H1 (cell line): ENCODE measurements around the gene CAMTA1. TPM values are rescaled to one million over a fixed set of nuclear protein-coding genes. Genes with fewer than 3 reads are reported as not detected.

Experiments used
- CTCF ChIA-PET: fragments of 300-600 bp; sonication (Branson Sonifier 250); formaldehyde crosslinking; loops from one replicate; lab custom pipeline; 2021; ENCODE audit not compliant: partially characterized antibody; lab: Charles Lee
- POLR2A ChIA-PET: fragments of 300-600 bp; sonication (Branson Sonifier 250); formaldehyde crosslinking; loops from one replicate; lab custom pipeline; 2021; ENCODE audit warnings: inconsistent platforms; ENCODE audit not compliant: partially characterized antibody; lab: Charles Lee
- DNase-seq, 2 experiments: peaks; one replicate each; pipeline versions ENCODE4 v3.0.0 to v3.0.0-alpha.2; 2010 to 2022; ENCODE audit warnings: low spot score in 2 of 2, low read depth in 1 of 2, mixed read lengths in 1 of 2
- FAIRE-seq: peaks from 2 replicates; lab custom pipeline; 2011; peaks lifted over from hg19 to GRCh38; lab: Jason Lieb, UNC
- H2AFZ ChIP-seq: 2 replicates; pipeline ENCODE4 v1.8.1; 2012; ENCODE audit warnings: low read length, inconsistent platforms
- H2AK5ac ChIP-seq: 2 replicates; pipeline ENCODE4 v1.6.1; 2013; ENCODE audit warnings: low read depth, low read length
- H2BK120ac ChIP-seq: replicated peaks from 2 replicates; pipeline ENCODE3; 2013; ENCODE audit warnings: low read depth, low read length, inconsistent platforms
- H2BK12ac ChIP-seq: 2 replicates; pipeline ENCODE4 v1.6.1; 2013; ENCODE audit warnings: low read depth, low read length
- H2BK15ac ChIP-seq: 2 replicates; pipeline ENCODE4 v1.6.1; 2013; ENCODE audit warnings: low read length
- H2BK20ac ChIP-seq: 2 replicates; pipeline ENCODE4 v1.6.1; 2013; ENCODE audit warnings: low read length
- H2BK5ac ChIP-seq: 2 replicates; pipeline ENCODE4 v1.6.1; 2013; ENCODE audit warnings: low read depth, low read length
- H3K14ac ChIP-seq: 2 replicates; pipeline ENCODE4 v1.6.1; 2013; ENCODE audit warnings: inconsistent platforms; ENCODE audit not compliant: insufficient read length
- H3K18ac ChIP-seq: 2 replicates; pipeline ENCODE4 v1.6.1; 2013; ENCODE audit warnings: low read length; ENCODE audit errors: extremely low read depth
- H3K23ac ChIP-seq: 2 replicates; pipeline ENCODE4 v1.6.1; 2013; ENCODE audit warnings: inconsistent platforms; ENCODE audit not compliant: insufficient read length
- H3K23me2 ChIP-seq: 2 replicates; pipeline ENCODE4 v1.6.1; 2013; ENCODE audit warnings: low read depth, low read length
- H3K27ac ChIP-seq: 2 replicates; pipeline ENCODE4 v1.6.1; 2011; ENCODE audit warnings: low read depth, low read length, inconsistent platforms
- H3K27me3 ChIP-seq, 4 experiments: replicated peaks in 1 of 4; 1 replicate in 1 of 4; 2 replicates in 3 of 4; pipeline versions ENCODE4 v1.6.1 to v1.8.1; 2011 to 2013; ENCODE audit warnings: low read length in 3 of 4, mild to moderate bottlenecking in 3 of 4, inconsistent platforms in 2 of 4, mixed read lengths in 2 of 4, moderate library complexity in 1 of 4; ENCODE audit not compliant: control insufficient read depth in 3 of 4, insufficient read depth in 3 of 4; ENCODE audit errors: extremely low read depth in 1 of 4
- H3K36me3 ChIP-seq, 4 experiments: 2 replicates each; pipeline versions ENCODE4 v1.6.1 to v1.8.1; 2011 to 2013; ENCODE audit warnings: mild to moderate bottlenecking in 4 of 4, low read length in 3 of 4, moderate library complexity in 2 of 4, control low read depth in 1 of 4, inconsistent platforms in 1 of 4; ENCODE audit not compliant: insufficient read depth in 4 of 4, control insufficient read depth in 2 of 4
- H3K4ac ChIP-seq: replicated peaks from 2 replicates; pipeline ENCODE3; 2013; ENCODE audit warnings: low read length, low read depth, mixed read lengths, inconsistent platforms; ENCODE audit not compliant: insufficient read length
- H3K4me1 ChIP-seq, 4 experiments: replicated peaks in 1 of 4; 1 replicate in 1 of 4; 2 replicates in 3 of 4; pipeline versions ENCODE4 v1.6.1 to v1.8.1; 2011 to 2013; ENCODE audit warnings: low read length in 3 of 4, inconsistent platforms in 2 of 4, mixed read lengths in 1 of 4; ENCODE audit not compliant: insufficient read depth in 4 of 4, control insufficient read depth in 3 of 4
- H3K4me2 ChIP-seq, 2 experiments: 2 replicates each; pipeline versions ENCODE4 v1.6.1 to v1.8.1; 2011 to 2013; ENCODE audit warnings: low read depth in 2 of 2, low read length in 2 of 2, control low read depth in 1 of 2, inconsistent platforms in 1 of 2, mild to moderate bottlenecking in 1 of 2; ENCODE audit not compliant: insufficient read depth in 1 of 2
- H3K4me3 ChIP-seq, 4 experiments: fragments of 200-600, 300-600 bp in 1 of 4; sonication (generic), shearing (Covaris generic), sonication (Bioruptor Twin) in 1 of 4; 2 replicates each; pipeline versions ENCODE4 v1.5.1 to v1.8.1; 2011 to 2016; ENCODE audit warnings: low read length in 4 of 4, low read depth in 3 of 4, control low read depth in 2 of 4, inconsistent platforms in 2 of 4, mild to moderate bottlenecking in 2 of 4, mixed read lengths in 1 of 4, moderate library complexity in 1 of 4; ENCODE audit not compliant: insufficient read depth in 2 of 4; ENCODE audit errors: extremely low read depth in 1 of 4
- H3K56ac ChIP-seq: replicated peaks from 2 replicates; pipeline ENCODE3; 2013; ENCODE audit warnings: low read depth, mild to moderate bottlenecking, mixed read lengths, low read length, inconsistent platforms; ENCODE audit not compliant: insufficient read length
- H3K79me1 ChIP-seq: 2 replicates; pipeline ENCODE4 v1.6.1; 2013; ENCODE audit warnings: low read depth, low read length, control low read depth
- H3K79me2 ChIP-seq, 2 experiments: 2 replicates each; pipeline versions ENCODE4 v1.6.1 to v1.8.1; 2012 to 2013; ENCODE audit warnings: low read length in 2 of 2, mild to moderate bottlenecking in 2 of 2, inconsistent platforms in 1 of 2; ENCODE audit not compliant: insufficient read depth in 2 of 2, control insufficient read depth in 1 of 2
- H3K9ac ChIP-seq, 4 experiments: replicated peaks in 1 of 4; 1 replicate in 1 of 4; 2 replicates in 3 of 4; pipeline versions ENCODE4 v1.6.1 to v1.8.1; 2011 to 2013; ENCODE audit warnings: low read depth in 3 of 4, low read length in 3 of 4, control low read depth in 2 of 4, mild to moderate bottlenecking in 2 of 4, moderate library complexity in 2 of 4, inconsistent platforms in 1 of 4; ENCODE audit errors: extremely low read depth in 1 of 4
- H3K9me3 ChIP-seq, 2 experiments: 2 replicates each; pipeline versions ENCODE4 v1.6.1 to v1.8.1; 2012 to 2013; ENCODE audit warnings: mild to moderate bottlenecking in 2 of 2, moderate library complexity in 2 of 2, control low read depth in 1 of 2, inconsistent platforms in 1 of 2, low read depth in 1 of 2, low read length in 1 of 2, mixed read lengths in 1 of 2; ENCODE audit not compliant: insufficient read depth in 2 of 2
- H4K20me1 ChIP-seq, 2 experiments: replicated peaks in 1 of 2; 2 replicates each; pipeline versions ENCODE3 to v1.8.1; 2011 to 2013; ENCODE audit warnings: inconsistent platforms in 2 of 2, low read length in 2 of 2, mild to moderate bottlenecking in 1 of 2; ENCODE audit not compliant: insufficient read depth in 2 of 2, control insufficient read depth in 1 of 2
- H4K5ac ChIP-seq: 2 replicates; pipeline ENCODE4 v1.6.1; 2013; ENCODE audit warnings: low read length, low read depth, mixed read lengths, inconsistent platforms; ENCODE audit not compliant: insufficient read length
- H4K8ac ChIP-seq: 2 replicates; pipeline ENCODE4 v1.8.0; 2013; ENCODE audit warnings: mild to moderate bottlenecking, moderate library complexity, low read length, inconsistent platforms; ENCODE audit not compliant: insufficient read depth; ENCODE audit errors: extremely low read depth
- H4K91ac ChIP-seq: replicated peaks from 2 replicates; pipeline ENCODE3; 2013; ENCODE audit warnings: low read length, mixed read lengths, inconsistent platforms; ENCODE audit not compliant: insufficient read length
- ASH2L ChIP-seq: fragments of 200-600, 300-600 bp; sonication (generic); IDR thresholded peaks from one replicate; pipeline ENCODE4 v1.7.1; 2017; ENCODE audit warnings: low read length
- BACH1 ChIP-seq: IDR thresholded peaks from 2 replicates; pipeline ENCODE4 v1.6.1; 2012; ENCODE audit warnings: low read length, improper control_type of control experiment
- CBX8 ChIP-seq: fragments of 300-800, 300-1000 bp; sonication (generic); IDR thresholded peaks from 2 replicates; pipeline ENCODE4 v1.7.1; 2016; ENCODE audit warnings: low read depth, low read length, borderline replicate concordance
- EGR1 ChIP-seq: IDR thresholded peaks from 2 replicates; pipeline ENCODE4 v1.6.1; 2011; ENCODE audit warnings: low read depth, low read length, borderline replicate concordance
- EP300 ChIP-seq, 2 experiments: IDR thresholded peaks; 1 replicate in 1 of 2; 2 replicates in 1 of 2; pipeline ENCODE4 v1.6.1; 2011 to 2012; ENCODE audit warnings: low read depth in 2 of 2, low read length in 2 of 2, mild to moderate bottlenecking in 2 of 2, borderline replicate concordance in 1 of 2, inconsistent platforms in 1 of 2, moderate library complexity in 1 of 2
- FOSL1 ChIP-seq: IDR thresholded peaks from 2 replicates; pipeline ENCODE4 v1.6.1; 2011; ENCODE audit warnings: mild to moderate bottlenecking, low read depth, low read length, moderate library complexity; ENCODE audit not compliant: insufficient read depth
- GTF2F1 ChIP-seq: IDR thresholded peaks from 2 replicates; pipeline ENCODE4 v1.6.1; 2012; ENCODE audit warnings: low read depth, low read length, improper control_type of control experiment, borderline replicate concordance
- KDM4A ChIP-seq: IDR thresholded peaks from one replicate; pipeline ENCODE4 v1.7.1; 2012; ENCODE audit warnings: low read depth, mild to moderate bottlenecking, moderate library complexity, low read length, inconsistent platforms; ENCODE audit not compliant: severe bottlenecking
- POLR2A ChIP-seq, 2 experiments: IDR thresholded peaks; 1 replicate in 1 of 2; 2 replicates in 1 of 2; pipeline ENCODE4 v1.6.1; 2011; ENCODE audit warnings: low read depth in 2 of 2, low read length in 2 of 2, mild to moderate bottlenecking in 2 of 2; ENCODE audit errors: control extremely low read depth in 1 of 2
- RNF2 ChIP-seq: fragments of 200-900, 300-1000 bp; sonication (generic); IDR thresholded peaks from 2 replicates; pipeline ENCODE4 v1.7.1; 2016; ENCODE audit warnings: borderline replicate concordance, low read depth, mild to moderate bottlenecking, antibody characterized with exemption, low read length; ENCODE audit not compliant: poor library complexity, severe bottlenecking; ENCODE audit errors: missing control alignments
- SIX5 ChIP-seq: IDR thresholded peaks from 2 replicates; pipeline ENCODE4 v1.6.1; 2011; ENCODE audit warnings: mild to moderate bottlenecking, low read depth, low read length
- SRF ChIP-seq: IDR thresholded peaks from 2 replicates; pipeline ENCODE4 v1.6.1; 2011; ENCODE audit warnings: mild to moderate bottlenecking, low read depth, low read length, moderate library complexity
- SUZ12 ChIP-seq: fragments of 200-600 bp; sonication (generic); IDR thresholded peaks from 2 replicates; pipeline ENCODE4 v1.6.1; 2012; ENCODE audit warnings: mild to moderate bottlenecking, inconsistent platforms, low read length, moderate library complexity, mixed read lengths
- WGBS, 2 experiments: shearing (Covaris generic) in 1 of 2; methylation state at CpG; one replicate each; pipeline versions ENCODE4 v1.1.6 to v1.1.7; 2013 to 2015; ENCODE audit warnings: low lambda C conversion rate in 2 of 2, mixed read lengths in 2 of 2, inconsistent platforms in 1 of 2, low coverage in 1 of 2, missing lambda C conversion rate in 1 of 2; ENCODE audit not compliant: insufficient replicate concordance in 2 of 2, insufficient coverage in 1 of 2, insufficient read length in 1 of 2; ENCODE audit errors: extremely low coverage in 1 of 2, missing lambda C conversion rate in 1 of 2; 5-methylcytosine and 5-hydroxymethylcytosine counted together
- polyA plus RNA-seq, 7 experiments: library from polyadenylated mRNA; depleted of rRNA in 3 of 7; stranded (reverse) in 5 of 7; unstranded in 2 of 7; fragments of >200 nt in 5 of 7; fragments of 200-250 nt in 2 of 7; gene quantifications; 1 replicate in 5 of 7; 2 replicates in 1 of 7; 4 replicates in 1 of 7; pipeline versions ENCODE4 v1.2.1 to v1.2.3, GENCODE V29; 2011 to 2013; ENCODE audit warnings: missing spikeins in 2 of 7, mixed read lengths in 2 of 7
- total RNA-seq: library from RNA; stranded (reverse); fragmentation: NEBNext Ultra II Directional; extraction: Animal tissue kit (Norgen Biotek cat#: 25700); gene quantifications from 2 replicates; pipeline ENCODE4 v1.2.1, GENCODE V29; 2021
- TF ChIP-seq, protein P1 (sequence below): IDR thresholded peaks from 2 replicates; pipeline ENCODE4 v1.6.1; 2012; ENCODE audit warnings: inconsistent platforms

Gene CAMTA1
- total and polyA plus RNA-seq, 2 of the 8 experiments (the other 6 are each of a cell fraction or from before 2014, with no cell fraction given), result 65.0 to 119 TPM

DNA sequence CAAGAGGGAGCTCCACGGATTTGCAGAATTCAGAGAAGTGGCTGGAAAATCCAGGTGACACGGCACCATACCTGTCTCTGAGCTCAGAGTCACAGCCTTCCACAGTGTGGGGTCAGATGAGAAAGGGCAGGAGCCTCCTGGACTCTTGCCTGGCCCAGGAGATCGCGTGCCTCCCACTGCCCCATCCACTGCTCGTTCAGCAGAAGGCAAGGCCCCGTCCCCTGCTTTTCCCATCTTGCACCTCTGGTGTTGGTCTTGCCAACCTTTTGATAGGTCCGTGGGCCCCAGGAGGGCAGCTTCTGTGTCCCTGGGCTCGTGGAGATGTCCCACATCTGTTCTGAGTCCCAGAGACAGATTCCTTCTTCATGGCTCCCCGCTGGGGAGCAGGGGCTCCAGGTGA is 902.2 kb downstream of the CAMTA1 start:
- Histone ChIP-seq H2BK12ac (no peak overlapping the region), H3K18ac (no peak overlapping the region), H3K79me1 (no peaks in the 10 kb centered on the region), H2BK5ac (no peak overlapping the region), H4K5ac (no peak overlapping the region), H3K9me3 (peaks cover 10% of the 10 kb centered on the region in 2 experiments; a peak in 3 of 4 replicates), H3K14ac (no peak overlapping the region), H4K20me1 (no peaks in the 10 kb centered on the region), H3K4me3 (no peak overlapping the region), H3K23me2 (no peaks in the 10 kb centered on the region), H2AK5ac (no peak overlapping the region), H3K27ac (no peak overlapping the region), H3K4me2 (no peak overlapping the region), H2BK120ac (no peak overlapping the region), H3K36me3 (no peaks in the 10 kb centered on the region), H3K4ac (no peak overlapping the region), H3K23ac (no peak overlapping the region), H4K8ac (peak overlapping the region; percentile 42), H3K4me1 (peaks cover 0 to 9% (median 0%) of the 10 kb centered on the region in 4 experiments; a peak in 1 of 7 replicates), H3K79me2 (no peaks in the 10 kb centered on the region), H4K91ac (no peak overlapping the region), H3K27me3 (no peaks in the 10 kb centered on the region), H2BK15ac (no peak overlapping the region), H2AFZ (no peak overlapping the region), H2BK20ac (no peak overlapping the region), H3K56ac (no peak overlapping the region), H3K9ac (no peak overlapping the region)
- 88% methylated on average over 9 of the region's 9 CpGs; no CpG with 5 or more reads in 1 of the 2 experiments for WGBS, 2 experiments
- no peak for FAIRE-seq
- POLR2A ChIA-PET, result interaction anchor here (0.7 to 1.8 kb wide), 5 partner anchors 11 to 633 kb away, joined by 3 to 9 read pairs (median 3); no protein-coding TSS in a partner anchor
- CTCF ChIA-PET, result interaction anchor here (0.6 to 6.1 kb wide), 4 partner anchors 19 to 778 kb away, joined by 3 to 28 read pairs (median 12); no protein-coding TSS in a partner anchor
- DNase-seq, result no peak
- TF ChIP-seq EP300 (IDR thresholded peaks at IDR 0.05; ENCODE audit: borderline replicate concordance in 1 of 2, low read depth in 2 of 2, low read length in 2 of 2), result no peak
- no peak for TF ChIP-seq POLR2A (IDR thresholded peaks at IDR 0.05; ENCODE audit: control extremely low read depth in 1 of 2, low read depth in 2 of 2, low read length in 2 of 2)
- no peak for TF ChIP-seq SIX5
- TF ChIP-seq EGR1, result no peak
- TF ChIP-seq, protein P1, sequence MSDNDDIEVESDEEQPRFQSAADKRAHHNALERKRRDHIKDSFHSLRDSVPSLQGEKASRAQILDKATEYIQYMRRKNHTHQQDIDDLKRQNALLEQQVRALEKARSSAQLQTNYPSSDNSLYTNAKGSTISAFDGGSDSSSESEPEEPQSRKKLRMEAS, result no peak
- no peak for TF ChIP-seq SRF
- TF ChIP-seq RNF2, result no peak
- no peak for TF ChIP-seq BACH1
- no peak for TF ChIP-seq FOSL1
- TF ChIP-seq SUZ12, result no peak
- TF ChIP-seq GTF2F1, result no peak
- TF ChIP-seq KDM4A, result no peak
- no peak for TF ChIP-seq CBX8
- TF ChIP-seq ASH2L, result no peak
